HG02943 (cell line): Measurements from ENCODE around the gene LYPD6.

ENCODE experiments used
- ATAC-seq: cut with Tn5 transposase; IDR thresholded peaks from one replicate; pipeline ENCODE4 v1.9.1; 2021; ENCODE audit warnings: mild to moderate bottlenecking, low read depth, moderate library complexity; ENCODE audit not compliant: unreplicated experiment

Gene LYPD6

DNA sequence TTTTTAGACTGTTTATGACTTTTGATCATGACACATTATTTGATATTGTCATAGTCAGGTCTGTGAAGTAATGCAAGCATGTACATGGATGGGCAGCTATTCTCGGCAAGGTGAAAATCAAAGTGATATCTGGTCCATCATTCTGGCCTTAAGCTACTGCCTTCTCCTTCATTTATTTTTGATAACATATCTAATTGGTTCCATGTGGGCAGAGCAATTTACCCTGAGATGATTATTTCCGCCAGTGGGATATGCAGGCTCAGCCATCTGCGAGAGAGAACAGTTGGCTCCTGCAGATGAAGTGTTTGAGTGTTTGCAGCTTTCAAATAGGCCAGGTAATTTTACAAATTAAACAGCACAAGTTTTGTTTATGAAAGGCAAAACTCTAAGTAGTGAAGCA lies 116.4 kb downstream of the LYPD6 start:
- no peak for ATAC-seq

GRCh38 chr2:149448315-149448714 lies 117.9 kb downstream of the LYPD6 start:
- no peak for ATAC-seq

GRCh38 chr2:149449017-149449416 lies 118.6 kb downstream of the LYPD6 start:
- no peak for ATAC-seq

GRCh38 chr2:149451417-149452165 lies 121.2 kb downstream of the LYPD6 start:
- ATAC-seq: no peak

- no peak for ATAC-seq
These were observed 125.9 kb downstream of the LYPD6 start for GRCh38 chr2:149456285-149456684.

DNA sequence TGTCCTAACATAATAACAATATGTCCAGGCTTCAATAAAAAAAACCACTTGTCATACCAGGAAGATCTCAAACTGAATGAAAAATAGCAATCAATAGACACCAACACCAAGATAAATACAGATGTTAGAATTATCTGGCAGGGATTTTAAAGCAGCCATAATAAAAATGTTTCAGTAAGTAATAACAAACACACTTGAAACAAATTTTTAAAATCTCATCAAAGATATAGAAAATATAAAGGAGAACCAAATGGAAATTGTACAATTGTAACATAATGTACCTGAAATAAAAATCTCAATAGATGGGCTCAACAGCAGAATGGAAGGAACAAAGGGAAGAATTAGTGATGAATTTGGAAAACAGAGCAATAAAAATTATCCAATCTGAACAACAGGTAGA lies 128.1 kb downstream of the LYPD6 start:
- no peak for ATAC-seq

GRCh38 chr2:149463328-149464002 lies 133.1 kb downstream of the LYPD6 start:
- no peak for ATAC-seq

DNA sequence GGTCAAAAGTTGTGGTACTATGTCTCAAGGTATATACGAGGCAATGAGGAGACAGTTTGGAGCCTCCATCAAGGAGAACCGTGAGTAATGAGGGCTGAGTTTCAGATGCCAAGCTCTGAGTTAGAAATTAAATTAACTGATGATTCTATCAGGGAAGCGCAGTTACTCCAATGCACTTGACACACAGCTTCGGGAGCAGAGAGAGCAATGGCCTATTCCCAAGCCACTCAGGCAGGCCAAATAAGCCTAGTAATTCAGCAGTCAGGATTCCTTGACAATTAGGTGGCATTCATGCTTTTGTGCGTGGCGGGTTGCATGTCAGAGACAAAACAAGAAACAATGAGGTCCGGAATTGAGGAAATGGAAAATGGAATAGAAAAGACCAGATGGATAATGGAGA lies 134.0 kb downstream of the LYPD6 start:
- no peak for ATAC-seq

DNA sequence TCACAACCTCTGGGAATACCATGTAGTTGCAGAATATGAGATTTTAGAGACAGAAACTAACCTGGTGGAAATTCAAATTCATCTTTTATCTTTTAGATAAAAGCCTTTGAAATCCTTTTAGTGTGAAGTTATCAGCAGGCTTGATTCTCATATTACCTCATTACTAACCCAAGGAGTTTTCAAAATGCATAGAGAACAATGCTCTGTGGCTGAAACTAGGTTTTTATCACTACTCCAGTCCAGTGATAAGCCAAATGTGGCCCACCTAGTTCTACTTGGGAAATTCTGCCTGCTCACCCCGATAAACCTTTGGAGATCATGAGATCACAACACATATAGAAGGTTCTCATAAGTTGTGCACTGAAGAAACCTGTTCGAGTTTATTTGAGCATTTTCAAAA lies 135.5 kb downstream of the LYPD6 start:
- ATAC-seq: no peak

DNA sequence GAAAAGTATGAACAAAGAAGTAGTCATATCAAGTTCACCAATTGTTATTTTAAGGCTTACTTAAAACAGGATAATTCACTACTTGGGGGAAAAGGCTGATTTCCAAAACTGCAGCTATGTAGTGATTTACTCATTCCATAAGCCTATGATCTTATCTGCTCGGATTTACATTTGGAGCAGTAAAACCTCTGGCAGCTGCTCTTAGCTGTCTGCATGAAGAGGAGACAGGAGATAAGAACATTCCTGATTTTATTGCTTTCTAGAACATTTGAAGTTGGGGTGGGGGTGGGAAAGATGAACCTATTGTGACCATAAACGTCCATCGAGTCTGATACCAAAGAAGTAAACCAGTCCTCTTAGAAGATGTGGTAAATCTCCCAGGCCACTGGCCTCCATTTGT lies 136.2 kb downstream of the LYPD6 start:
- ATAC-seq: no peak

DNA sequence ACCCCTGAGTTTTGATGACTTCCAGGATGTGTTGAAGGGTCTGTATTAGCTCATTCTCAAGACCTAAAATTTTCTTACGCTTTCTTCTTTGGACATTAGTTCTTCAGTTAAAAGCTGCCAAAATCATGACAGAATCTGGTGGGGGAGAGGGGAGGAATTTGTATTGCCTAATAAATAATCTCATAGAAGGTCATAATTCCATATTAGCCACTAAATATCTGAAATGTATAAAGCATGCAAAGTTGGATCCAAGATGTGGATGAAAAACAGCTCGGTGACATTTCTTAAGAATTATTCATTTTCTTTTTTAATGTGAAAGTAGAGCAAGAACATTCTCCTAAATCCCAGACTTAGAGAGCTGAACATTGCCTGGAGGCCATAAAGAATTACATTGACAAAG lies 137.0 kb downstream of the LYPD6 start:
- no peak for ATAC-seq

- no peak for ATAC-seq
These were observed 138.2 kb downstream of the LYPD6 start for GRCh38 chr2:149468636-149469035.

GRCh38 chr2:149470046-149470445 lies 139.7 kb downstream of the LYPD6 start:
- ATAC-seq: no peak

DNA sequence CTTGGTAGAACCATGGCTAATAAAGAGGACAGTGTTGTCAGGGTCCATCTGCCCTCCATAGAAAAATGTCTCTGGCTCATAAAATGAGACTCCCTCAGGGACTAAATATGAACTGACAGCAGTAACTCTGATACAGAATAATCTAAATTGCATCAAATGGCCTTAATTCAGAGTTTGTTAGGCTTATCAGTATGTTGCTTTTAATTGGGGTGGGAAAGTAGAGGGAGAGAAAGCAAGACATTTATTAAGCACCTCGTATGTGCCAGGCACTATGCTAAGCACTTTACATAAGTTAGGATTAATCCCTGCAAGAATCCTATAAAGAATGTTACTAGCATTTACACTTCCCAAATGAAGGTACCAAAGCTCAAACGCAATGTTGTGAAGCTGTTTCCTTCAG lies 142.0 kb downstream of the LYPD6 start:
- no peak for ATAC-seq

- ATAC-seq: no peak
These were observed 142.7 kb downstream of the LYPD6 start for GRCh38 chr2:149473068-149473467.

DNA sequence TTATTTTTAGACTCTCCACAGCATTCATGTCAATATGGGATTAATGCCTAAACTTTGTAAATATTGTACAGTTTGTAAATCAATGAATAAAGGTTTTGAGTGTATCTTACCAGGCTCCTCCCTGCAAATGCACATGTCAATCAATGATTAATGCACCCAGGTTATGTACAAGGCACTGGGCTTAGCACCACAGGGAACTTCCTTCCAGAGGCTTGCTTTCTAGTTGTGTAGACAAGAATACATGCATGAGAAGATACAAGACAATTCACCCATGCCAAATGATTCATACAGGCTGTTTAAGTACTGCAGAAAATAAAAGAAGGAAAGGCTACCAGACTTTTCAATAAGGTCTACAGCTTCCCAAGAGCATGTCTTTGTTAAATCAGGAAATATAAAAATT lies 143.1 kb downstream of the LYPD6 start:
- no peak for ATAC-seq

DNA sequence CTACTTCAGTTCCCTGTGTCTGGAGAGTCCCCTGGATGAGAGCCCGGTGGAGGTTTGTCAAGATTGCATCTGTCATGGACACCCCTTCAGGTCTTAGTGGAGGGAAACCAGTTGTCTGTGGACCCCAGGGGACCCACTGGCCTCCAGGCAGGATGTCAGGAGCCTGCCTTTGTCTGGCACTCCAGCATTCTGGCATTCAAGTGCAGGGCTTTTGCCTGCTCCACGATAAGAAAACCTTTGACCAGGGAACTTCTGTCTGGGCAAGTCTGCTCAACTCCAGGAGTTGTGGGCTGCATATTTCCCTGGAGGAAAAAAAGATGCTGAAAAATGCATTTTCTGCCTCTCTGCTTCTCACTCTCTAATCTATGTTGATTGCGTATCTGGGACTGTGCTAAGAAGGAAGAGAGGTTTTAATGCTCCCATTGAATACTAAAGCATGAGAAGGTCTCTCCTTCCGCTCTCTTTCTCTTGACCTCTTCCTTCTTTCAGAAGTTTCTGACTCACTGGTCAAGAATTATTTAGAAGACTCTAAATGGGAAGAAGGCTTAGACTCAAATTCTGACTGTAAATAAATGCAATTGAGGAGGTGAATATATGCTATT lies 152.7 kb downstream of the LYPD6 start:
- ATAC-seq: no peak

GRCh38 chr2:149486664-149487063 lies 156.3 kb downstream of the LYPD6 start:
- ATAC-seq: no peak

DNA sequence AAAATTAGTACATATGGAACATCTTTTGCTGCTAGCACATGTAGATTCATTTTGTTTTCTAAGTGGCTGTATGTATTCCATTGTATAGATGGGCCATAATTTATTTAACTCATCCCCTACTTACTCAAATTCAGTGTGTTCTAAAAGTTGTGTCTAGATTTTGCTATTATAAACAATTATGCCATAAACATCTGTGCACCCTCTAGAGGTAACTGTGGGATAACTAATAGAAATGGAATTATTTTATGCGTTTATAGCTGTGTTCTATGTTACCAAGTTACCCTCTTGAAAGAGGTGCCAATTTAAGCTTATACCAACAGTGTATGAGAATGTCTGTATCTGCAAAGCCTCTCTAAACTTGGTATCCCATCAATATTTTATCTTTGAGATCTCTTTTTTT lies 156.8 kb downstream of the LYPD6 start:
- no peak for ATAC-seq

DNA sequence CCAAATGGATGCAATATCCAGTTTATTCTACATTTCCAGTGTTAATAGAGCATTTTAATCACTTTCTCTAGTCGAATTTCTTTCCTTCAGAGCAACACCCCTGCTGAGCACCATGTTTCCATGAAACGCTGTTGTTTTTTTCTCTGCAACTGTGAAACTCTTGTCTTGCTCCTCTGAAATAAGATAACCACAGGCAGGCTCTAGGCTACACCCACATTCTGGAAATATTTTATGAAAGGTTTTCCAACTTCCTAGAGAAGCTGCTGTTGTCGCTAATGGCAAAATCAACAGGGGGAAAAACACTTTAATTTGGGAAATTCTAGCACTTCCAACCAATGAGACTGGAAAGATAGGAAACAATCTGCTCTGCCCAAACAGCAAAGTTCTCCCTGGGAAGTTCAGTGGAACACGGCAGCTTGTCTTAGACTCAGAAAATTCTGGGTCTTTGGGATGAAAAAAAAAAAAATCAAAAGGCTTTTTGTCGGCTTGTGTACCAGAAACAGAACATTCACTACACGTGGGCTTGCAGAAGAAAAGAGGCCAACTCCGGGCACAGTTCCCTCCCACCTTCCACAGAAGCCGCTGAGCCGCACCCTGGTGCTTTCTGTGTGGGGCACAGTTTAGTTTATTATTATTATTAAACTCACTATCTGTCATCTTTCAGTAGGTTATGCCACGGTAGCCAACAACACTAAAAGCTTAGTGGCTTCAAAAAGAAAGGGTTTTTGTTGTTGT lies 158.5 kb downstream of the LYPD6 start:
- no peak for ATAC-seq

- ATAC-seq: no peak
These were observed 159.1 kb downstream of the LYPD6 start for GRCh38 chr2:149489452-149489851.
